ENCODE results near the gene PIP5K1A.
"Not testable (repeated sequence)": the region's sequence is repeated elsewhere in the genome, so short reads cannot be mapped to it uniquely, and the experiment has no call there.

Gene PIP5K1A

DNA sequence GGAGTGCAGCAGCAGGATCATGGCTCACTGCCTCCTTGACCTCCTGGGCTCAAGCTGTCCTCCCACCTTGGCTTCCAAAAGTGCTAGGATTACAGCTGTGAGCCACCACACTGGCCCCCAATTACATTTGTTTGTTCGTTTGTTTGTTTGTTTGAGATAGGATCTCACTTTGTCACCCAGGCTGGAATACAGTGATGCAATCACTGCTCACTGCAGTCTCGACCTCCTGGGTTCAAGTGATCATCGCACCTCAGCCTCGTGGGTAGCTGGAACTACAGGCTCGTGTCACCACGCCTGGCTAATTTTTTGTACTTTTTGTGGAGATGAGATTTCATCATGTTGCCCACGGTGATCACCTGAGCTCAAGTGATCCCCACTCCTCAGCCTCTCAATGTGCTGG is 6.3 kb upstream of the PIP5K1A start:
- FAIRE-seq, result no peak

GRCh38 chr1:151193304-151193703 is 5.0 kb upstream of the PIP5K1A start:
- no peak for FAIRE-seq

DNA sequence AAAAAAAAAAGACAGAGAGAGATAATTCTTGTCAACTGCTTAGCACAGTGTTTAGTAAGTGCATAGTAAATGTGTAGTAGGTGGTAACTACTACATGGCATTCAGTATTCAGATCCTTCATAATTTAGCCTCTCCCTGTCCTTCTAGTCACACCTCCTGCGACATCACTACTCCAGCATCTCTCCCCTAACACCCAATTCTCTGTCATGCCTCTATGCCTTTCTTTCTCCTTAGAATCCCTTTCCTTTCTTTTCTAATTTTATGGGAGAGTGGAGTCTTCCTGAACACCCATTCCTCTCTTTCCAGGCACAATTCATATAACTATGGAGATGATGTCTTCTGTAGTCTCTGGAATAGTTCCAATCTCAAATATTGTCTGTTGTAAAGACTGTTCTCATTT is 4.5 kb upstream of the PIP5K1A start:
- FAIRE-seq, result no peak

- FAIRE-seq, result not testable (repeated sequence)
These were observed 3.3 kb upstream of the PIP5K1A start for GRCh38 chr1:151194894-151195594.

DNA sequence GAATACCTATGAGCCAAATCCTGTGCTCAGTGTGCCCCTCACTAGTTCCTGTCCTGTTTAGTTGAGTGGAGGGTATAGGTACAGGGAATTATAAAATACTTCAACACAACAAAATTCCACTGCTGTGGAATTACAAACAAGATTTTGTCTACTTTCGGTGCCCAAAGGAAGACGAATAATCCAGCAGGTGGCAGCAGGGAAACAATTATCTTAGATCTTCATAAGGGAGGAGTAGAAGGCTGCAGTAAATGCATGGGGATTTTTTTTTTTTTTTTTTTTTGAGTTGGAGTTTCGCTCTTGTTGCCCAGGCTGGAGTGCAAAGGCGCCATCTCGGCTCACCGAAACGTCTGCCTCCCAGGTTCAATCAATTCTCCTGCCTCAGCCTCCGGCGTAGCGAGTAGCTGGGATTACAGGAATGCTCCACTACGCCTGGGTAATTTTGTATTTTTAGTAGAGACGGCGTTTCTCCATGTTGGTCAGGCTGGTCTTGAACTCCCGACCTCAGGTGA is 2.0 kb upstream of the PIP5K1A start:
- FAIRE-seq, result peak; percentile 27

DNA sequence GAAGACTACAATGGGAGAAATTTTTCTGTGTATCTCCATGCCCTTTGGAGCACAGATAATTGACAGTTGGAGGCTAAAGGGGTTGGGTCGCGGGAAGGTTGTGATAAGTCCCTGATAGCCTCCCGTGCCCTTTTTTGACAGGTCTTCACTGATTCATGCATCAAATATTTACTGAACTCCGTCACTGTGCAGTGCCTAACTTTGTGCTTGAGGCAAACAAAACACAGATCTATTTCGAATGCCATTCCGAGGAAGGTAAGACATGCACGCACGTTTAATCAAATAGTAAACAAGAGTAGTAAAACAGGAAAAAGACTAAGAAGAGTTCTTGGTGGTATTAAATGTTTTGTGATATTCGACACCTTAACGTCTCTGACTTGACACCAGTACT is 494 bp upstream of the PIP5K1A start:
- FAIRE-seq, result no peak

DNA sequence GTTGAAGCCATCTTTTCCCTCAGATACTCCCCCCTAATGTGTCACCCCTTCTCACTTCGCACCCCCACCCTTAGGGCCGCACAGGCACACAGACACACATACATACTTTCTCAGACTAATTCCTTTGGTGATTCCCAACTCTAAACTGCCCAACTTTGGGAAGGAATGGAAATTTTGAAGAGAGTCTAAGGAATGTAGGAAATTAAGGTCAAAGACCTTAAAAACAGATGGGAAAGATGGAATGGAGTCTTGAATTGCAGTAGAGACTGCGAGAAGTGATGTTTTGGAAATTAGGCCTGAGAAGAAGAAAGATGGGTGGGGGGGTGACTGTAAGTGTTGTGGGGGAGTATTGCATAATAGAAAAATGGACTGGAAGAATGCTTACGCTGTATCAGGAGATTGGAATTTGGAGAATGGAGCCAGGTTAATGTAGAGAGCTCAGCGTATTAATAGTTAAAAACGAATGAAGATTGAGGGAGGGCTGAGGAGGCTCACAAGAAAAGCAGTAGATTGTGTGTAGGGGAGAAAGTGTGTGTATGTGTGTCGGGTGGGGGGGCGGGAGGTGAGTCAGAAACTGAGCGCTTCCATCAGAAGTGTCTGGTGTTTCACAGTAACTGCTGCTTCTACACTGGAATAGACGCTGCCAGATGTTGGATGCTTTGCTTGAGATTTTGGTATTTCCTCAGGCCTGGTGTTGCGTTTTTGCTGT is 1.7 kb downstream of the PIP5K1A start:
- FAIRE-seq, result no peak

GRCh38 chr1:151205381-151205965 is 7.1 kb downstream of the PIP5K1A start:
- not testable (repeated sequence) for FAIRE-seq

DNA sequence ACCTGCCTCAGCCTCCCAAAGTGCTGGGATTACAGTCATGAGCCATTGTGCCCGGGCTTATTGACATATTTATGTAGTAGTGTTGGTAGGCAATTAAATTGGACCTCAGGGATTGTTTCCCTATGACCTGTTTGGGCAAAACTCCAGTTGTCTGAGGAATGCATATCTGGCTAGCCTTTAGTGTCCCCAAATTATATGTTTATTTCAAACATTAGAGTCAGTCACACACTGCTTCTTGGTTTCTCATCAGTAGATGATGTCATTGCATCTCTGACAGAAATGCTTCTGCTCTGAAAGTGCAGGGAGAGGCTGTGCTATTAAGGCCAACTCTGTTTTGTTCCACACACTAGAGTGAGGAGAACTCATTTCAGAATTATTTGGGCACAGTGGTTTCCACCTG is 12.5 kb downstream of the PIP5K1A start:
- no peak for FAIRE-seq

DNA sequence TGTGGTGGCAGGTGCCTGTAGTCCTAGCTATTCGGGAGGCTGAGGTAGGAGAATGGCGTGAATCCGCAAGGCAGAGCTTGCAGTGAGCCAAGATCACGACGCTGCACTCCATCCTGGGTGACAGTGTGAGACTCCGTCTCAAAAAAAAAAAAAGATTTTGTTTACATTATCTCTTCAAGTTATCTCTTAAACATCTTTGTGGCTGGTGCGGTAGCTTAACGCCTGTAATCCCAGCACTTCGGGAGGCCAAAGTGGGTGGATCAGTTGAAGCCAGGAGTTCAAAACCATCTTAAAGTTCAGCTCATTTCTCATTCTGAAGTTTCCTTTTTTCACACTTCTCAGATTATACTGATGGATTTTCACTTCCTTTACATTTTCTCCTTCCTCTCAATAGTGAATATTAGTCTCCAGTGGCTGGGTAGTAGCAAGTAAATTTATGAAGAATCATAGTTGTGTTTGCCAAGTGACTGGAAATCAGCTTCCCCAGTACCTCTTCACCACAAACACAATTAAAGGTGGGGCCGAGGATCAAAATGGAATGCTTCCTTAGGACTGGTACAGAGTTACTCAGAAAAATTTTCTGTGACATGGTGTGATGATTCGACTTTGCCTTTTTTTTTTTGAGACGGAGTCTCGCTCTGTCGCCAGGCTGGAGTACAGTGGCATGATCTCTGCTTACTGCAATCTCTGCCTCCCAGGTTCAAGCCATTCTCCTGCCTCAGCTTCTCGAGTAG is 13.8 kb downstream of the PIP5K1A start:
- no peak for FAIRE-seq

DNA sequence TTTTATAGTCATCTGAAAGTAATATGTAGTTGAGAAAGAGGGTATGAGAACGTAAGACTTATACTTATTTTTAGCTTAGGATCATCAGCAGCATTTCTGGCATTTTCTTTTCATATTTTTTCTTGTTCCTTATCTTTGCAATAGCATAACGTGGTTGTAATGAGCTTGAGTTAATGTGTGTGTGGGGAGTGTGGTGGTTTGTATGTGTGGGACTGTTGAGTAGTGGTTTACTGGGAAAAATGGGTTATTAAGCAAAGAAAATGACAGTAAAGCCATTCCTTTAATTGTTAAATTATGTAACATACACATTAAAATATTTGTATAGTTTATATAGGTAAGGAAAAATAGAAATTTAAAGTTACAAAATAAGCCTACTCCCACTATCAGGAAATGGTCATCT is 15.2 kb downstream of the PIP5K1A start:
- FAIRE-seq, result no peak

DNA sequence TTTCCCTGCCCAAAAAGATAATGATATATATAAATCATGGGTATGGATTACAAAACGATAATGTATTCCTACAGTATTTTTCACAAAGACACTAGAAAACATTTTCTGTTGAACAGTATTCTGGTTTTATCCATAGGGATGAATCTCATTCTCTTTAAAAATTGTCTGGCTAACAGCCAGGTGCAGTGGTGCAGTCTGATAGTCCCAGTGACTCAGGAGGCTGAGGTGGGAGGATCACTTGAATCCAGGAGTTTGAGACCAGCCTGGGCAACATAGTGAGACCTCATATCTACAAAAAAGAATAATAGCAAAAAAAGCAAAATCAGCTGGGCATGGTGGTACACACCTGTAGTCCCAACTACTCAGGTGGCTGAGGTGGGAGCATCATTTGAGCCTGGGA is 23.3 kb downstream of the PIP5K1A start:
- FAIRE-seq, result no peak

DNA sequence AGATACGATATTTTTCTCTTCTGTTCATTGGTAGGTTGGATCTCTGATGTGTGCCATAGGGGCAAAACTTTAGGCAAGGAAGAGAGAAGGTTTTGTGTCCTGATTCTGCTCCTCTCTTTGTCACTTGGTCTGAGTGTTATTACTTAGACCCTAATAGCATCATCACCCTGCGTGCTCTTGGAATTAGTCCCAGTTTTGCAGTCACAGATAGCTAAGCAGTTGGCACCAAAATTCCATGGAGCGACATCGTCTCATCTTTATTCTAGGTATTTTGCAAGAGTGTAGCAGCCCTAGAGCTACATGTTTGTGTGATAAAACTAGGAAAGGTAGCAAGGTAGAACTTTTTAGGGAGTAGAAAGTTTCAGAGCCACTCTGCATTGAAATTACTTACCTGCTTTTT is 23.8 kb downstream of the PIP5K1A start:
- no peak for FAIRE-seq

DNA sequence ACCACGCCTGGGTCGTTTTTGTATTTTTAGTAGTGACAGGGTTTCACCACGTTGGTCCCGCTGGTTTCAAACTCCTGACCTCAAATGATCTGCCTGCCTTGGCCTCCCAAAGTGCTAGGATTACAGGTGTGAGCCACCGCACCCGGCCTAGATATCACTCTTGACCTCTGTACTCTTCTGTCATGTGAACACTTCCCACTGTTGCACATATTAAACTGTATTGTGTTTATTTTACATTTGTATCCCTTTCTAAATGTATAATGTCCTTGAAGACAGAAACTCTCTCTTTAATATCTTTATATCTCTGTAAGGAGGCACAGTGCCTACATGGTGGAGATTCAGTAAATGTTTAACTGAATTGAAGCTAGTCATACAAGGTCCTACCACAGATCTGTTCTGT is 36.9 kb downstream of the PIP5K1A start:
- FAIRE-seq, result no peak

DNA sequence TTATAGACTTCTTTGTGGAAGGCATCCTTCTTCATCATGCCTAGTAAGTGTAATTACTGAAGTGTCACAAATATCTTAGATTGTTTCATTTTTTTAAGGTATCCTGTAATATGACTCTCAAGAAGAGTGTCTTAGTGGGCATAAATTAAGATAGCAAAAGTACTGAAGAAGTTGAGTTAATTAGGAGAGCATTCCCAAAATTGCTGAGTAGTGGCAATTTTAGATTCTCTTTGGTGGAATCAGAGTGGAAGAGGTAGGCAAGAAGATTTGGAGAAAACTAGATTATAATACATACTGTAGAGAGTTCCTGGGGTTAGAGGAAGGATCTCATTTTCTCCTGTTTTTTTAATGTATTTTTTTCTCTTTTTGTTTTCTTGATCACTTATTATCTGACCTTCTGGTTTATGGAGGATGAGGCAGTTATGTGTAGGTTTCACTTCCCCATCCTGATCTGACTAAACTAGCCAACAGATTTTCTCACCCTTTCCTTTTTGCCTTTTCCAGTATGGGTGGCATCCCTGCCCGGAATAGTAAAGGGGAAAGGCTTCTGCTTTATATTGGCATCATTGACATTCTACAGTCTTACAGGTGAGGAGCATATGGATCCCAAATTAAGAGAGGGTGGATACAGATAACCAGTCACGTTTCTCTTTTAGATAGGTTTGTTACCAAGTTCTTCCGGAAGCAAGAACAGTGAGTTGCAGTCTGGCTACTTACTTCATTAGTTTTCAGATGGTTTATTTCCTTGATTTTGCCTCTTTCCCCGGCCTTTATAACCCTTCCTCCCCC is 39.5 kb downstream of the PIP5K1A start:
- FAIRE-seq, result no peak

- no peak for FAIRE-seq
These were observed 40.1 kb downstream of the PIP5K1A start for GRCh38 chr1:151238467-151238739.

GRCh38 chr1:151242442-151242841 is 44.1 kb downstream of the PIP5K1A start:
- no peak for FAIRE-seq

- FAIRE-seq, result no peak
These were observed 45.4 kb downstream of the PIP5K1A start for GRCh38 chr1:151243683-151244216.

DNA sequence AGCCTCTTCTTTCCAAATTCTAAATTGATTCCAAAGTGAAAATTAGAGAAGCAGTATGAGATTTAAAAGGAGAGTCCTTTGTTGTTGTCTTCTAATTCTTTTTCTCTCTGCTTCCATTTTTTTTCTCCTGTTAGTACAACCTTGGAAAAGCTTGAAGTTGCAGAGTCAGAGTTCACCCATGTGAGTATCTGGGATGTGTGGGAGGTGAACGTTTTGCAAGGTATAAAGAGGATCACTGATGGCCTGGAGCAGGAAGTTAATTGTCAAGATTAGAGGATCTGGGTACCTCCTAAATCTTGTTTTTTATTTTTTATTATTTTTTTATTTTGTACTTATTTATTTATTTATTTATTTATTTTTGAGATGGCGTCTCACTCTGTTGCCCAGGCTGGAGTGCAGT is 48.4 kb downstream of the PIP5K1A start:
- no peak for FAIRE-seq

DNA sequence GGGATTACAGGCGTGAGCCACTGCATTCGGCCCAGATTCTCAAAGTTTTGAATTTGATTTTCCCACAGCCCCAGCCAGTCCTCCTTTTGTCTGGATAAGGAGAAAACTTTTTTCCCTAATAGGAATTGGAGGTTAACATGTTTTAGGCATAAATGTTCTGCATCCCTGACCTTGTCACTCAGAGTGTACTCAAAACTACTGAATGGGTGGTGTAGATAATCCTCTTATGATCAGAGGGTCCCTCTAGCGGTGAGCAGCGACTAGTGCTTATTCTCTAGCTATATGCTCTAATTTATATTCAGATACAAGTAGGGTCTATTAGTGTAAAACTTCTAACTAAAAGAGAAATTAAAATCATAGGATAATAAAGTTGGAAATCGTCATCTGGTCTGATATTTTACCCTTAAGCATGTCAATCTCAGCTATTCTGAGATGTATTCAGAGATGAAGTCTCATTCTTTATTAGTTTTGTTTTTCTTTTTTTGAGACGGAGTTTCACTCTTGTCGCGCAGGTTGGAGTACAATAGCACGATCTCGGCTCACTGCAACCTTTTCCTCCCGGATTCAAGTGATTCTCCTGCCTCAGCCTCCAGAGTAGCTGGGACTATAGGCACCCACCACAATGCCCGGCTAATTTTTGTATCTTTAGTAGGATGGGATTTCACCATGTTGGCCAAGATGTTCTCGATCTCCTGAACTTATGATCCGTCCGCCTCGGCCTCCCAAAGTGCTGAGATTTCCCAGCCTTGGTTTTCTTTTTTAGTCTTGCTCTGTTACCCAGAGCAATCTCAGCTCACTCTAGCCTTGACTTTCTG is 53.5 kb downstream of the PIP5K1A start:
- no peak for FAIRE-seq

Measured in islet of Langerhans (tissue), 1 donor.